Measurements from ENCODE around the gene PIK3C2B. TPM values are rescaled to one million over a fixed set of nuclear protein-coding genes. Genes with fewer than 3 reads are reported as not detected.

The PIK3C2B gene
- total and polyA plus RNA-seq, 2 of the 8 experiments (the other 6 are each of a cell fraction or from before 2014, with no cell fraction given), result 20.4 to 36.7 TPM

DNA sequence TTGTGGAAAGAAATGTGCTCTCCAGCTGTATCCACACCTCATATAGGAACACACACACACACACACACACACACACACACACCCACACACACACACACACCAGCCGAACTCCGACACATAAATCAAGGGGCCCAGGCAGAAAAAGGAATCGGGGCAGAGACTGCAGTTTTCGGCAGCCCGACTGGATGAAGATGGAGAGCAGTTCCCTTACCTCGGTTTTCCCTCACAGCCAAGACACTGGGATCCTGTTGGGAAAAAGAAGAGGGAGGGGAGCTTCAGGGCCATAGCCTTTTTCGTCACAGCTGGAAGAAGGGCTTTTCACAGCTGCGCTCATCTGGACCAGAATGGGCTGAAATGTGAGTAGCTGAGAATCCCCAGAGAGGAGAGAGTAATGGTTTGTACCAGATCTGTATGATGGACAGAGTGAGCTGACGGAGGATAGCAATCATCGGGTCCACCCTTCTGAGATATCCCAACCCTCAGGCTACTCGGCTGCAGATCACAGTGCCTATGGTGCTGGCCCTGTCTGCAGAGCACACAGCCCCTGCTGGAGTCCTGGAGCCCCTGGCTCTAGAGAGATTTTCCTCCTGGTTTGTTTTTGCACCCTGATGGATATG lies 37.7 kb downstream of the PIK3C2B start:
- no peak for FAIRE-seq
- Histone ChIP-seq H2BK20ac (ENCODE audit: low read length) (no peak overlapping the region), H3K9ac (replicated peaks in 1 of 4; ENCODE audit: extremely low read depth in 1 of 4, low read depth in 3 of 4, low read length in 3 of 4) (no peak overlapping the region; a peak in 1 of 7 replicates), H3K9me3 (ENCODE audit: insufficient read depth in 2 of 2, low read depth in 1 of 2, low read length in 1 of 2) (no peaks in the 10 kb centered on the region; a peak in 1 of 4 replicates), H3K27me3 (replicated peaks in 1 of 4; ENCODE audit: control insufficient read depth in 3 of 4, extremely low read depth in 1 of 4, insufficient read depth in 3 of 4, low read length in 3 of 4) (no peaks in the 10 kb centered on the region), H3K23me2 (ENCODE audit: low read depth, low read length) (no peaks in the 10 kb centered on the region; the same call in 1 of the 2 replicates), H4K91ac (replicated peaks; ENCODE audit: insufficient read length, low read length) (no peak overlapping the region), H3K27ac (ENCODE audit: low read depth, low read length) (no peak overlapping the region), H3K23ac (ENCODE audit: insufficient read length) (no peak overlapping the region), H4K5ac (ENCODE audit: insufficient read length, low read depth, low read length) (no peak overlapping the region), H3K36me3 (ENCODE audit: control insufficient read depth in 2 of 4, insufficient read depth in 4 of 4, low read length in 3 of 4) (peaks cover 0 to 12% (median 4%) of the 10 kb centered on the region in 4 experiments; a peak in 6 of 8 replicates), H3K56ac (replicated peaks; ENCODE audit: insufficient read length, low read depth, low read length) (no peak overlapping the region), H2AK5ac (ENCODE audit: low read depth, low read length) (0 out of 2 replicates have a peak overlapping the region, but pooled peaks have one; percentile 39), H3K79me2 (ENCODE audit: control insufficient read depth in 1 of 2, insufficient read depth in 2 of 2, low read length in 2 of 2) (no peaks in the 10 kb centered on the region), H2BK120ac (replicated peaks; ENCODE audit: low read depth, low read length) (no peak overlapping the region), H2BK12ac (ENCODE audit: low read depth, low read length) (no peak overlapping the region), H3K79me1 (ENCODE audit: low read depth, low read length) (no peaks in the 10 kb centered on the region), H4K20me1 (replicated peaks in 1 of 2; ENCODE audit: control insufficient read depth in 1 of 2, insufficient read depth in 2 of 2, low read length in 2 of 2) (no peaks in the 10 kb centered on the region), H4K8ac (ENCODE audit: extremely low read depth, insufficient read depth, low read length) (no peak overlapping the region), H3K18ac (ENCODE audit: extremely low read depth, low read length) (no peak overlapping the region; the same call in 1 of the 2 replicates), H3K4me1 (replicated peaks in 1 of 4; ENCODE audit: control insufficient read depth in 3 of 4, insufficient read depth in 4 of 4, low read length in 3 of 4) (peaks cover 12 to 32% (median 21%) of the 10 kb centered on the region in 4 experiments), H3K14ac (ENCODE audit: insufficient read length) (no peak overlapping the region), H2BK15ac (ENCODE audit: low read length) (no peak overlapping the region), H3K4me3 (ENCODE audit: extremely low read depth in 1 of 4, insufficient read depth in 2 of 4, low read depth in 3 of 4, low read length in 4 of 4) (no peak overlapping the region), H3K4me2 (ENCODE audit: insufficient read depth in 1 of 2, low read depth in 2 of 2, low read length in 2 of 2) (peak overlapping the region in 1 of 2 experiments; percentile 1; a peak in 1 of 4 replicates), H3K4ac (replicated peaks; ENCODE audit: insufficient read length, low read depth, low read length) (no peak overlapping the region), H2AFZ (ENCODE audit: low read length) (no peak overlapping the region), H2BK5ac (ENCODE audit: low read depth, low read length) (no peak overlapping the region; the same call in 1 of the 2 replicates)
- ChIA-PET POLR2A (ENCODE audit: partially characterized antibody) (interaction anchor here (1.1 to 7.0 kb wide), 5 partner anchors 9 to 59 kb away, joined by 3 to 42 read pairs (median 6); partner anchors contain the start of genes MDM4 and PIK3C2B), CTCF (ENCODE audit: partially characterized antibody) (interaction anchor here (0.7 to 47.3 kb wide), 6 partner anchors 9 to 158 kb away, joined by 3 to 2124 read pairs (median 10); partner anchors contain the start of genes MDM4 and PIK3C2B)
- WGBS, 2 experiments (ENCODE audit: extremely low coverage in 1 of 2, insufficient coverage in 1 of 2, insufficient read length in 1 of 2, insufficient replicate concordance in 2 of 2, low coverage in 1 of 2, low lambda C conversion rate in 2 of 2, missing lambda C conversion rate in 1 of 2), result 83% methylated on average over 10 of the region's 11 CpGs; no CpG with 5 or more reads in 1 of the 2 experiments
- no peak for DNase-seq (ENCODE audit: low read depth in 1 of 2, low spot score in 2 of 2)
- TF ChIP-seq NRF1 (IDR thresholded peaks at IDR 0.05; ENCODE audit: low read depth, low read length) (no peak), NANOG (IDR thresholded peaks at IDR 0.05; ENCODE audit: insufficient read depth, low read depth, low read length, poor library complexity, severe bottlenecking) (no peak)
- TF ChIP-seq, protein P1, sequence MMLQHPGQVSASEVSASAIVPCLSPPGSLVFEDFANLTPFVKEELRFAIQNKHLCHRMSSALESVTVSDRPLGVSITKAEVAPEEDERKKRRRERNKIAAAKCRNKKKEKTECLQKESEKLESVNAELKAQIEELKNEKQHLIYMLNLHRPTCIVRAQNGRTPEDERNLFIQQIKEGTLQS (IDR thresholded peaks at IDR 0.05; ENCODE audit: insufficient read depth, low read depth, low read length), result no peak
- TF ChIP-seq, protein P2, sequence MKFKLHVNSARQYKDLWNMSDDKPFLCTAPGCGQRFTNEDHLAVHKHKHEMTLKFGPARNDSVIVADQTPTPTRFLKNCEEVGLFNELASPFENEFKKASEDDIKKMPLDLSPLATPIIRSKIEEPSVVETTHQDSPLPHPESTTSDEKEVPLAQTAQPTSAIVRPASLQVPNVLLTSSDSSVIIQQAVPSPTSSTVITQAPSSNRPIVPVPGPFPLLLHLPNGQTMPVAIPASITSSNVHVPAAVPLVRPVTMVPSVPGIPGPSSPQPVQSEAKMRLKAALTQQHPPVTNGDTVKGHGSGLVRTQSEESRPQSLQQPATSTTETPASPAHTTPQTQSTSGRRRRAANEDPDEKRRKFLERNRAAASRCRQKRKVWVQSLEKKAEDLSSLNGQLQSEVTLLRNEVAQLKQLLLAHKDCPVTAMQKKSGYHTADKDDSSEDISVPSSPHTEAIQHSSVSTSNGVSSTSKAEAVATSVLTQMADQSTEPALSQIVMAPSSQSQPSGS (IDR thresholded peaks at IDR 0.05; ENCODE audit: low read length), result no peak
